HepG2 (cell line): ENCODE data around the gene NFATC3. TPM values are rescaled to one million over a fixed set of nuclear protein-coding genes. Genes with fewer than 3 reads are reported as not detected.

Source experiments
- ATAC-seq: fragments of 200-7000 bp; cut with Tn5 transposase; 3 replicates; pipeline ENCODE4 v1.9.1; 2020; ENCODE audit warnings: mild to moderate bottlenecking, moderate library complexity
- BruUV-seq: library from RNA; stranded (reverse); fragments of 400-500 nt; replicated peaks from 2 replicates; lab custom pipeline; 2021; lab: Mats Ljungman, UMichigan
- CTCF ChIA-PET: fragments of 300-600 bp; formaldehyde crosslinking; extraction: SDS; loops from one replicate; lab custom pipeline; 2021; ENCODE audit warnings: low total read pairs, inconsistent platforms, low intra/inter-chr PET ratio; lab: Yijun Ruan, JAX
- POLR2A ChIA-PET: fragments of 350-600 bp; sonication (Branson Sonifier 250); formaldehyde crosslinking; loops from one replicate; lab custom pipeline; 2020; ENCODE audit warnings: antibody characterized with exemption, inconsistent platforms; lab: Yijun Ruan, JAX
- DNase-seq: peaks from one replicate; pipeline ENCODE4 v3.0.0-alpha.2; 2015; ENCODE audit warnings: low spot score
- FAIRE-seq: peaks from 3 replicates; lab custom pipeline; 2011; peaks lifted over from hg19 to GRCh38; lab: Jason Lieb, UNC
- H2AFZ ChIP-seq: one replicate; pipeline ENCODE4 v1.6.1; 2011; ENCODE audit warnings: low read length, inconsistent platforms
- H3K27ac ChIP-seq: fragments of 300-600 bp; 3 replicates; pipeline ENCODE4 v1.8.0; 2011; ENCODE audit warnings: mixed run types, mild to moderate bottlenecking, mixed read lengths, low read length, inconsistent platforms; ENCODE audit not compliant: insufficient read depth; ENCODE audit errors: extremely low read length
- H3K27me3 ChIP-seq, 2 experiments: fragments of 200-600 bp in 1 of 2; 2 replicates in 1 of 2; 3 replicates in 1 of 2; pipeline versions ENCODE4 v1.6.0 to v1.8.0; 2011; ENCODE audit warnings: low read length in 2 of 2, mild to moderate bottlenecking in 2 of 2, moderate library complexity in 2 of 2, inconsistent platforms in 1 of 2; ENCODE audit not compliant: insufficient read depth in 2 of 2, control insufficient read depth in 1 of 2
- H3K36me3 ChIP-seq, 2 experiments: fragments of 200-600 bp in 1 of 2; replicated peaks in 1 of 2; 2 replicates in 1 of 2; 3 replicates in 1 of 2; pipeline versions ENCODE4 v1.5.1 to v1.8.0; 2011; ENCODE audit warnings: low read length in 2 of 2, inconsistent platforms in 1 of 2; ENCODE audit not compliant: insufficient read depth in 2 of 2, control insufficient read depth in 1 of 2
- H3K4me1 ChIP-seq: 2 replicates; pipeline ENCODE4 v1.5.1; 2012; ENCODE audit warnings: low read length, inconsistent platforms; ENCODE audit not compliant: insufficient read depth
- H3K4me2 ChIP-seq: 2 replicates; pipeline ENCODE4 v1.6.0; 2011; ENCODE audit warnings: low read depth, low read length, inconsistent platforms
- H3K4me3 ChIP-seq, 3 experiments: fragments of 200-600 bp in 1 of 3; sonication (generic), shearing (Covaris generic) in 1 of 3; replicated peaks in 1 of 3; 2 replicates each; pipeline ENCODE4 v1.5.1; 2011 to 2016; ENCODE audit warnings: low read length in 3 of 3, inconsistent platforms in 2 of 3, low read depth in 2 of 3, mild to moderate bottlenecking in 2 of 3, control low read depth in 1 of 3, mixed read lengths in 1 of 3; ENCODE audit not compliant: insufficient read depth in 1 of 3
- H3K79me2 ChIP-seq: one replicate; pipeline ENCODE4 v1.6.1; 2011; ENCODE audit warnings: low read length, inconsistent platforms; ENCODE audit not compliant: insufficient read depth
- H3K9ac ChIP-seq: 2 replicates; pipeline ENCODE4 v1.6.0; 2011; ENCODE audit warnings: mild to moderate bottlenecking, low read depth, low read length, inconsistent platforms; ENCODE audit not compliant: insufficient read depth
- H3K9me3 ChIP-seq: 2 replicates; pipeline ENCODE4 v1.5.1; 2012; ENCODE audit warnings: mild to moderate bottlenecking, low read length
- H4K20me1 ChIP-seq: 2 replicates; pipeline ENCODE4 v1.6.0; 2011; ENCODE audit warnings: inconsistent platforms, mild to moderate bottlenecking, low read length, moderate library complexity; ENCODE audit not compliant: insufficient read depth
- FOXP1 ChIP-seq, 2 experiments: fragments of 450-650 bp in 1 of 2; IDR thresholded peaks; 2 replicates each; pipeline ENCODE4 v1.6.1; 2017 to 2018; ENCODE audit warnings: antibody characterized with exemption in 1 of 2
- KAT7 ChIP-seq: IDR thresholded peaks from 2 replicates; pipeline ENCODE4 v1.6.1; 2018; ENCODE audit warnings: borderline replicate concordance, missing compliant biosample characterization
- MLLT10 ChIP-seq: sonication (generic); formaldehyde crosslinking; IDR thresholded peaks from 2 replicates; pipeline ENCODE4 v1.4.0; 2020; ENCODE audit warnings: missing genetic modification reagents
- SIN3A ChIP-seq: IDR thresholded peaks from 2 replicates; pipeline ENCODE4 v1.6.1; 2011; ENCODE audit warnings: low read depth, mild to moderate bottlenecking, control low read depth, low read length, borderline replicate concordance
- ZNF496 ChIP-seq: sonication (generic); formaldehyde crosslinking; IDR thresholded peaks from 2 replicates; pipeline ENCODE4 v1.8.1; 2023; ENCODE audit warnings: mild to moderate bottlenecking, moderate library complexity, missing genetic modification reagents; ENCODE audit not compliant: insufficient replicate concordance
- WGBS: methylation state at CpG from one replicate; pipeline ENCODE4 v1.1.6; 2017; ENCODE audit warnings: low lambda C conversion rate; 5-methylcytosine and 5-hydroxymethylcytosine counted together
- in situ Hi-C: cut with HindIII; loops from 2 replicates; pipeline ENCODE4 v1.10.0; 2017; ENCODE audit warnings: low pct_unique_long_range_greater_than_20kb; ENCODE audit not compliant: extremely low pct_ligation_motif_present
- intact Hi-C: fragments of 100-400 bp; cut with micrococcal nuclease; formaldehyde crosslinking; loops from one replicate; pipeline ENCODE4 v1.10.0; 2022; ENCODE audit not compliant: unreplicated experiment
- polyA plus RNA-seq, 8 experiments: library from polyadenylated mRNA; depleted of rRNA in 3 of 8; stranded (reverse) in 7 of 8; unstranded in 1 of 8; fragments of >200 nt; fragmentation: Illumina TruSeq in 4 of 8; extraction: Trizol in 4 of 8; gene quantifications; 2 replicates each; pipeline versions ENCODE4 v1.2.1 to v1.2.3, GENCODE V29; 2011 to 2016; ENCODE audit warnings: low read depth in 4 of 8, missing spikeins in 1 of 8, mixed read lengths in 1 of 8; ENCODE audit not compliant: insufficient read depth in 1 of 8
- total RNA-seq, 5 experiments: library from RNA; depleted of rRNA; stranded (reverse); fragments of >200 nt; fragmentation: Illumina TruSeq; extraction: Trizol; gene quantifications; 2 replicates each; pipeline ENCODE4 v1.2.3, GENCODE V29; 2016; ENCODE audit warnings: low read depth in 1 of 5
- TF ChIP-seq, protein P1 (sequence below): sonication (generic); formaldehyde crosslinking; conservative IDR thresholded peaks from 2 replicates; pipeline ENCODE4 v1.4.0; 2020; ENCODE audit warnings: missing genetic modification reagents
- TF ChIP-seq, protein P2 (sequence below): sonication (generic); formaldehyde crosslinking; IDR thresholded peaks from 2 replicates; pipeline ENCODE4 v1.5.1; 2020; ENCODE audit warnings: mild to moderate bottlenecking, missing genetic modification reagents, moderate library complexity

NFATC3 gene
- total and polyA plus RNA-seq, 2 of the 13 experiments (the other 11 are each of a cell fraction or from before 2014, with no cell fraction given): 52.6 to 62.7 TPM

DNA sequence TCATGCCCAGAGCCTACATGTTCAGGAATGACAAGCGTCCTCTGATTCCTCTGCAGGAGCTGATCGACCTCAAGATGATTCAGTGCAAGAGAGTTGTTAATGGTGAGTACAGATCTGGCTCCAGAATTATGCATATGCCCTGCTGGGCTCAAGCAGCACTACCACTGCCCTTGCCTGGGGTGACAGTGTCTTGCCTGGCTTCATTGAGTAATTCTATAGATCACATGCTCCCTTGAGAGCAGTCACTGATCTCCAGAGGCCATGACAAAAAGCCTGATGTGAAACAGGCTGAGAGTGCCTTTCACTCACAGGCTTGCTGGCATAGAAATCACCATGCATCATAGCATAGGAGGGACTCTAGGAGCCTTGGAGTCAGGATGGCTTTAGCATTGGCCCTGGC, 35.7 kb upstream of the NFATC3 start (continued):
- TF ChIP-seq, protein P1, sequence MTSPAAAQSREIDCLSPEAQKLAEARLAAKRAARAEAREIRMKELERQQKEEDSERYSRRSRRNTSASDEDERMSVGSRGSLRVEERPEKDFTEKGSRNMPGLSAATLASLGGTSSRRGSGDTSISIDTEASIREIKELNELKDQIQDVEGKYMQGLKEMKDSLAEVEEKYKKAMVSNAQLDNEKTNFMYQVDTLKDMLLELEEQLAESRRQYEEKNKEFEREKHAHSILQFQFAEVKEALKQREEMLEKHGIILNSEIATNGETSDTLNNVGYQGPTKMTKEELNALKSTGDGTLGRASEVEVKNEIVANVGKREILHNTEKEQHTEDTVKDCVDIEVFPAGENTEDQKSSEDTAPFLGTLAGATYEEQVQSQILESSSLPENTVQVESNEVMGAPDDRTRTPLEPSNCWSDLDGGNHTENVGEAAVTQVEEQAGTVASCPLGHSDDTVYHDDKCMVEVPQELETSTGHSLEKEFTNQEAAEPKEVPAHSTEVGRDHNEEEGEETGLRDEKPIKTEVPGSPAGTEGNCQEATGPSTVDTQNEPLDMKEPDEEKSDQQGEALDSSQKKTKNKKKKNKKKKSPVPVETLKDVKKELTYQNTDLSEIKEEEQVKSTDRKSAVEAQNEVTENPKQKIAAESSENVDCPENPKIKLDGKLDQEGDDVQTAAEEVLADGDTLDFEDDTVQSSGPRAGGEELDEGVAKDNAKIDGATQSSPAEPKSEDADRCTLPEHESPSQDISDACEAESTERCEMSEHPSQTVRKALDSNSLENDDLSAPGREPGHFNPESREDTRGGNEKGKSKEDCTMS (CRISPR knock-in tag): no peak

DNA sequence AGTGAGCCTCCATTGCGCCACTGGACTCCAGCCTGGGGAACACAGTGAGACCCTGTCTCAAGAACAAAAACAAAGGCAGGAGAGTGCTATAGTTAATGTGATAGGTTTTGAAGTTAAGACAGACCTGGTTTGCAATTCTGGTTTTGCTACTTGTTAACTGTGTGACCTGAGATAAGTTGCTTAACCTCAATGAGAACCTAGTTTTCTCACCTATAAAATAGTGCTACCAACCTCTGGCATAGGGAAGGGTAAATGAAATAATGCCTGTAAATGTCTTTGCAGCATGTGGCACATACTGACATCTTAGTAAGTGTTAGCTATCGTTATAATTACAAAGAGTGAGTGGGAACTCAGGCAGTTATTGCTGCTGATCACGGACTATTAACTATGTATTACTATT, 29.8 kb upstream of the NFATC3 start:
- H3K9me3 ChIP-seq: no peaks in the 10 kb centered on the region
- H3K4me2 ChIP-seq: no peak overlapping the region
- no peaks in the 10 kb centered on the region for H3K79me2 ChIP-seq
- no peaks in the 10 kb centered on the region for H4K20me1 ChIP-seq
- H3K36me3 ChIP-seq: peaks cover 19 to 56% of the 10 kb centered on the region in 2 experiments
- H3K4me1 ChIP-seq: peaks cover 13% of the 10 kb centered on the region
- CTCF ChIA-PET: no interaction called here
- H2AFZ ChIP-seq: no peak overlapping the region
- no peak for FAIRE-seq
- no TSS peak for BruUV-seq
- TF ChIP-seq SIN3A (no peak), ZNF496 (CRISPR knock-in tag) (no peak), KAT7 (CRISPR knock-in tag) (no peak), FOXP1 (IDR thresholded peaks at IDR 0.05) (no peak), FOXP1 (CRISPR knock-in tag; IDR thresholded peaks at IDR 0.05) (no peak), MLLT10 (CRISPR knock-in tag) (no peak)
- TF ChIP-seq, protein P2, sequence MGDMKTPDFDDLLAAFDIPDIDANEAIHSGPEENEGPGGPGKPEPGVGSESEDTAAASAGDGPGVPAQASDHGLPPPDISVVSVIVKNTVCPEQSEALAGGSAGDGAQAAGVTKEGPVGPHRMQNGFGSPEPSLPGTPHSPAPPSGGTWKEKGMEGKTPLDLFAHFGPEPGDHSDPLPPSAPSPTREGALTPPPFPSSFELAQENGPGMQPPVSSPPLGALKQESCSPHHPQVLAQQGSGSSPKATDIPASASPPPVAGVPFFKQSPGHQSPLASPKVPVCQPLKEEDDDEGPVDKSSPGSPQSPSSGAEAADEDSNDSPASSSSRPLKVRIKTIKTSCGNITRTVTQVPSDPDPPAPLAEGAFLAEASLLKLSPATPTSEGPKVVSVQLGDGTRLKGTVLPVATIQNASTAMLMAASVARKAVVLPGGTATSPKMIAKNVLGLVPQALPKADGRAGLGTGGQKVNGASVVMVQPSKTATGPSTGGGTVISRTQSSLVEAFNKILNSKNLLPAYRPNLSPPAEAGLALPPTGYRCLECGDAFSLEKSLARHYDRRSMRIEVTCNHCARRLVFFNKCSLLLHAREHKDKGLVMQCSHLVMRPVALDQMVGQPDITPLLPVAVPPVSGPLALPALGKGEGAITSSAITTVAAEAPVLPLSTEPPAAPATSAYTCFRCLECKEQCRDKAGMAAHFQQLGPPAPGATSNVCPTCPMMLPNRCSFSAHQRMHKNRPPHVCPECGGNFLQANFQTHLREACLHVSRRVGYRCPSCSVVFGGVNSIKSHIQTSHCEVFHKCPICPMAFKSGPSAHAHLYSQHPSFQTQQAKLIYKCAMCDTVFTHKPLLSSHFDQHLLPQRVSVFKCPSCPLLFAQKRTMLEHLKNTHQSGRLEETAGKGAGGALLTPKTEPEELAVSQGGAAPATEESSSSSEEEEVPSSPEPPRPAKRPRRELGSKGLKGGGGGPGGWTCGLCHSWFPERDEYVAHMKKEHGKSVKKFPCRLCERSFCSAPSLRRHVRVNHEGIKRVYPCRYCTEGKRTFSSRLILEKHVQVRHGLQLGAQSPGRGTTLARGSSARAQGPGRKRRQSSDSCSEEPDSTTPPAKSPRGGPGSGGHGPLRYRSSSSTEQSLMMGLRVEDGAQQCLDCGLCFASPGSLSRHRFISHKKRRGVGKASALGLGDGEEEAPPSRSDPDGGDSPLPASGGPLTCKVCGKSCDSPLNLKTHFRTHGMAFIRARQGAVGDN (CRISPR knock-in tag): no peak
- POLR2A ChIA-PET: no interaction called here
- no peaks in the 10 kb centered on the region for H3K27me3 ChIP-seq
- no peak overlapping the region for H3K27ac ChIP-seq
- in situ Hi-C loops (no loop called here), intact Hi-C loops (no loop called here)
- no peak for DNase-seq
- 99% methylated on average over 3 of the region's 3 CpGs for WGBS
- ATAC-seq: no peak
- H3K9ac ChIP-seq: no peak overlapping the region
- no peak overlapping the region for H3K4me3 ChIP-seq
